ENCODE measurements around the gene KIF5A.

DNA sequence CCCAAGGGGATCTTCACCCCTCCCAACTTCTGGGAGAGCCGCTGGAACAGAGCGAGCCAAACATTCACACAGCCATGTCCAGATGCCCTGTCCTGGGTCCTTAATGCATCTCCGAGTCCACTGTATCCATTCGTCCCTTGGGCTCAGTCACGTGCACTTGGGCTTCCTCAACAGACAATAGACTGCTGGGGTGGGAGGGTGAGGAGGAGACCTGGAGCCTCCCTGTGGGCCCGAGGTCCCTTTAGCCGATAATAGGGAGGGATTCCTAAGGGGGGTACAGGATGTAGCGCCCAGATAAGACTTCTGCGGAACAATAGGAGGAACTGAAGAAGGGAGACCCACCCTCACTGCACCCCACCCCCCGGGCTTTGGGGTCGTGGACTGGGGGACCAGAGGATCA, 68.1 kb downstream of the KIF5A start:
- TF ChIP-seq CTCF (CRISPR knock-in tag; IDR thresholded peaks at IDR 0.05) (no peak), RELA (CRISPR knock-in tag; IDR thresholded peaks at IDR 0.05) (no peak), FOXK2 (IDR thresholded peaks at IDR 0.05) (no peak), POLR2AphosphoS5 (IDR thresholded peaks at IDR 0.05; ENCODE audit: low read depth, low read length) (no peak), REST (IDR thresholded peaks at IDR 0.05; ENCODE audit: borderline replicate concordance in 1 of 2, low read depth in 1 of 2, low read length in 2 of 2) (no peak), FOXK1 (CRISPR knock-in tag; IDR thresholded peaks at IDR 0.05; ENCODE audit: borderline replicate concordance, low read depth) (no peak), NBN (conservative IDR thresholded peaks at IDR 0.05) (no peak)
- TF ChIP-seq, protein P1, sequence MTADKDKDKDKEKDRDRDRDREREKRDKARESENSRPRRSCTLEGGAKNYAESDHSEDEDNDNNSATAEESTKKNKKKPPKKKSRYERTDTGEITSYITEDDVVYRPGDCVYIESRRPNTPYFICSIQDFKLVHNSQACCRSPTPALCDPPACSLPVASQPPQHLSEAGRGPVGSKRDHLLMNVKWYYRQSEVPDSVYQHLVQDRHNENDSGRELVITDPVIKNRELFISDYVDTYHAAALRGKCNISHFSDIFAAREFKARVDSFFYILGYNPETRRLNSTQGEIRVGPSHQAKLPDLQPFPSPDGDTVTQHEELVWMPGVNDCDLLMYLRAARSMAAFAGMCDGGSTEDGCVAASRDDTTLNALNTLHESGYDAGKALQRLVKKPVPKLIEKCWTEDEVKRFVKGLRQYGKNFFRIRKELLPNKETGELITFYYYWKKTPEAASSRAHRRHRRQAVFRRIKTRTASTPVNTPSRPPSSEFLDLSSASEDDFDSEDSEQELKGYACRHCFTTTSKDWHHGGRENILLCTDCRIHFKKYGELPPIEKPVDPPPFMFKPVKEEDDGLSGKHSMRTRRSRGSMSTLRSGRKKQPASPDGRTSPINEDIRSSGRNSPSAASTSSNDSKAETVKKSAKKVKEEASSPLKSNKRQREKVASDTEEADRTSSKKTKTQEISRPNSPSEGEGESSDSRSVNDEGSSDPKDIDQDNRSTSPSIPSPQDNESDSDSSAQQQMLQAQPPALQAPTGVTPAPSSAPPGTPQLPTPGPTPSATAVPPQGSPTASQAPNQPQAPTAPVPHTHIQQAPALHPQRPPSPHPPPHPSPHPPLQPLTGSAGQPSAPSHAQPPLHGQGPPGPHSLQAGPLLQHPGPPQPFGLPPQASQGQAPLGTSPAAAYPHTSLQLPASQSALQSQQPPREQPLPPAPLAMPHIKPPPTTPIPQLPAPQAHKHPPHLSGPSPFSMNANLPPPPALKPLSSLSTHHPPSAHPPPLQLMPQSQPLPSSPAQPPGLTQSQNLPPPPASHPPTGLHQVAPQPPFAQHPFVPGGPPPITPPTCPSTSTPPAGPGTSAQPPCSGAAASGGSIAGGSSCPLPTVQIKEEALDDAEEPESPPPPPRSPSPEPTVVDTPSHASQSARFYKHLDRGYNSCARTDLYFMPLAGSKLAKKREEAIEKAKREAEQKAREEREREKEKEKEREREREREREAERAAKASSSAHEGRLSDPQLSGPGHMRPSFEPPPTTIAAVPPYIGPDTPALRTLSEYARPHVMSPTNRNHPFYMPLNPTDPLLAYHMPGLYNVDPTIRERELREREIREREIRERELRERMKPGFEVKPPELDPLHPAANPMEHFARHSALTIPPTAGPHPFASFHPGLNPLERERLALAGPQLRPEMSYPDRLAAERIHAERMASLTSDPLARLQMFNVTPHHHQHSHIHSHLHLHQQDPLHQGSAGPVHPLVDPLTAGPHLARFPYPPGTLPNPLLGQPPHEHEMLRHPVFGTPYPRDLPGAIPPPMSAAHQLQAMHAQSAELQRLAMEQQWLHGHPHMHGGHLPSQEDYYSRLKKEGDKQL (CRISPR knock-in tag; IDR thresholded peaks at IDR 0.05; ENCODE audit: low read depth) = no peak
- TF ChIP-seq, protein P2, sequence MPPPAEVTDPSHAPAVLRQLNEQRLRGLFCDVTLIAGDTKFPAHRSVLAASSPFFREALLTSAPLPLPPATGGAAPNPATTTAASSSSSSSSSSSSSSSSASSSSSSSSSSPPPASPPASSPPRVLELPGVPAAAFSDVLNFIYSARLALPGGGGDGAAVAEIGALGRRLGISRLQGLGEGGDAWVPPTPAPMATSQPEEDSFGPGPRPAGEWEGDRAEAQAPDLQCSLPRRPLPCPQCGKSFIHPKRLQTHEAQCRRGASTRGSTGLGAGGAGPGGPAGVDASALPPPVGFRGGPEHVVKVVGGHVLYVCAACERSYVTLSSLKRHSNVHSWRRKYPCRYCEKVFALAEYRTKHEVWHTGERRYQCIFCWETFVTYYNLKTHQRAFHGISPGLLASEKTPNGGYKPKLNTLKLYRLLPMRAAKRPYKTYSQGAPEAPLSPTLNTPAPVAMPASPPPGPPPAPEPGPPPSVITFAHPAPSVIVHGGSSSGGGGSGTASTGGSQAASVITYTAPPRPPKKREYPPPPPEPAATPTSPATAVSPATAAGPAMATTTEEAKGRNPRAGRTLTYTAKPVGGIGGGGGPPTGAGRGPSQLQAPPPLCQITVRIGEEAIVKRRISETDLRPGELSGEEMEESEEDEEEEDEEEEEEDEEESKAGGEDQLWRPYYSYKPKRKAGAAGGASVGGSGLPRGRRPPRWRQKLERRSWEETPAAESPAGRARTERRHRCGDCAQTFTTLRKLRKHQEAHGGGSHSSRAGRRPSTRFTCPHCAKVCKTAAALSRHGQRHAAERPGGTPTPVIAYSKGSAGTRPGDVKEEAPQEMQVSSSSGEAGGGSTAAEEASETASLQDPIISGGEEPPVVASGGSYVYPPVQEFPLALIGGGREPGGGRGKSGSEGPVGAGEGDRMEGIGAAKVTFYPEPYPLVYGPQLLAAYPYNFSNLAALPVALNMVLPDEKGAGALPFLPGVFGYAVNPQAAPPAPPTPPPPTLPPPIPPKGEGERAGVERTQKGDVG (CRISPR knock-in tag; IDR thresholded peaks at IDR 0.05; ENCODE audit: borderline replicate concordance) = no peak
- TF ChIP-seq, protein P3, sequence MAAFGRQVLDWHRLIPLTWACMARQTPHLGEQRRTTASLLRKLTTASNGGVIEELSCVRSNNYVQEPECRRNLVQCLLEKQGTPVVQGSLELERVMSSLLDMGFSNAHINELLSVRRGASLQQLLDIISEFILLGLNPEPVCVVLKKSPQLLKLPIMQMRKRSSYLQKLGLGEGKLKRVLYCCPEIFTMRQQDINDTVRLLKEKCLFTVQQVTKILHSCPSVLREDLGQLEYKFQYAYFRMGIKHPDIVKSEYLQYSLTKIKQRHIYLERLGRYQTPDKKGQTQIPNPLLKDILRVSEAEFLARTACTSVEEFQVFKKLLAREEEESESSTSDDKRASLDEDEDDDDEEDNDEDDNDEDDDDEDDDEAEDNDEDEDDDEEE (CRISPR knock-in tag; IDR thresholded peaks at IDR 0.05) = no peak
- TF ChIP-seq, protein P4, sequence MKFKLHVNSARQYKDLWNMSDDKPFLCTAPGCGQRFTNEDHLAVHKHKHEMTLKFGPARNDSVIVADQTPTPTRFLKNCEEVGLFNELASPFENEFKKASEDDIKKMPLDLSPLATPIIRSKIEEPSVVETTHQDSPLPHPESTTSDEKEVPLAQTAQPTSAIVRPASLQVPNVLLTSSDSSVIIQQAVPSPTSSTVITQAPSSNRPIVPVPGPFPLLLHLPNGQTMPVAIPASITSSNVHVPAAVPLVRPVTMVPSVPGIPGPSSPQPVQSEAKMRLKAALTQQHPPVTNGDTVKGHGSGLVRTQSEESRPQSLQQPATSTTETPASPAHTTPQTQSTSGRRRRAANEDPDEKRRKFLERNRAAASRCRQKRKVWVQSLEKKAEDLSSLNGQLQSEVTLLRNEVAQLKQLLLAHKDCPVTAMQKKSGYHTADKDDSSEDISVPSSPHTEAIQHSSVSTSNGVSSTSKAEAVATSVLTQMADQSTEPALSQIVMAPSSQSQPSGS (CRISPR knock-in tag; IDR thresholded peaks at IDR 0.05) = no peak
